Measurements from ENCODE around the gene WARS2.

GRCh38 chr1:119061700-119062099 lies 78.8 kb downstream of the WARS2 start:
- TF ChIP-seq POLR2A (IDR thresholded peaks at IDR 0.05) (no peak), CTCF (IDR thresholded peaks at IDR 0.05) (no peak)

Measured in right lobe of liver (tissue), 4 donors.